DOHH2 (cell line): ENCODE data around the gene DLGAP3.

Source experiments
- H3F3A ChIP-seq: fragments of 200-600 bp; sonication (generic), shearing (Covaris generic); 2 replicates; pipeline ENCODE4 v1.6.0; 2016; ENCODE audit warnings: antibody characterized with exemption, mild to moderate bottlenecking; ENCODE audit not compliant: control insufficient read depth, insufficient read depth
- H3K27ac ChIP-seq: fragments of 200-600 bp; sonication (generic); 2 replicates; pipeline ENCODE4 v1.5.1; 2014; ENCODE audit warnings: low read depth, mild to moderate bottlenecking, low read length, moderate library complexity
- H3K27me3 ChIP-seq: fragments of 200-600 bp; sonication (generic); 2 replicates; pipeline ENCODE4 v1.6.1; 2014; ENCODE audit warnings: mild to moderate bottlenecking, low read length, mixed read lengths; ENCODE audit not compliant: control insufficient read depth
- H3K36me3 ChIP-seq: fragments of 200-600 bp; sonication (generic); 2 replicates; pipeline ENCODE4 v1.6.1; 2014; ENCODE audit warnings: mild to moderate bottlenecking, low read length, moderate library complexity, mixed read lengths; ENCODE audit not compliant: control insufficient read depth
- H3K4me1 ChIP-seq: fragments of 200-600 bp; sonication (generic); 2 replicates; pipeline ENCODE4 v1.6.1; 2014; ENCODE audit warnings: mild to moderate bottlenecking, low read length, mixed read lengths; ENCODE audit not compliant: control insufficient read depth
- H3K4me2 ChIP-seq: fragments of 200-600 bp; sonication (generic); 2 replicates; pipeline ENCODE4 v1.6.0; 2014; ENCODE audit warnings: mild to moderate bottlenecking, low read length, moderate library complexity
- H3K4me3 ChIP-seq: fragments of 200-600 bp; sonication (generic); 2 replicates; pipeline ENCODE4 v1.5.1; 2014; ENCODE audit warnings: mild to moderate bottlenecking, low read length, mixed read lengths
- H3K79me2 ChIP-seq: fragments of 200-600 bp; sonication (generic); 2 replicates; pipeline ENCODE4 v1.6.1; 2014; ENCODE audit warnings: mild to moderate bottlenecking, low read length, mixed read lengths; ENCODE audit not compliant: control insufficient read depth
- H3K9me2 ChIP-seq: fragments of 200-600 bp; sonication (generic); replicated peaks from 2 replicates; pipeline ENCODE4 v1.6.1; 2014; ENCODE audit warnings: mild to moderate bottlenecking, low read length, mixed read lengths; ENCODE audit not compliant: control insufficient read depth
- H3K9me3 ChIP-seq: fragments of 200-600 bp; sonication (generic); 2 replicates; pipeline ENCODE4 v1.6.1; 2014; ENCODE audit warnings: antibody characterized with exemption, low read length, mixed read lengths; ENCODE audit not compliant: control insufficient read depth, insufficient read depth
- H4K20me1 ChIP-seq: fragments of 200-600 bp; sonication (generic); 2 replicates; pipeline ENCODE4 v1.6.0; 2014; ENCODE audit warnings: low read depth, mild to moderate bottlenecking, antibody characterized with exemption, low read length, moderate library complexity; ENCODE audit not compliant: control insufficient read depth, insufficient read depth
- EZH2phosphoT487 ChIP-seq: fragments of 200-600 bp; sonication (generic); IDR thresholded peaks from 2 replicates; pipeline ENCODE4 v1.6.1; 2017; ENCODE audit warnings: borderline replicate concordance, mild to moderate bottlenecking, antibody characterized with exemption, low read length, moderate library complexity, mixed read lengths
- TF ChIP-seq, protein P1 (sequence below): fragments of 200-600 bp; sonication (generic); IDR thresholded peaks from one replicate; pipeline ENCODE4 v1.5.1; 2014; ENCODE audit warnings: antibody characterized with exemption, mild to moderate bottlenecking, low read depth, low read length; ENCODE audit not compliant: poor library complexity, severe bottlenecking

The DLGAP3 gene

GRCh38 chr1:34827341-34827941, 102.0 kb downstream of the DLGAP3 start:
- H3F3A ChIP-seq, result no peaks in the 10 kb centered on the region
- no peaks in the 10 kb centered on the region for H3K27me3 ChIP-seq
- no peaks in the 10 kb centered on the region for H3K36me3 ChIP-seq
- H3K9me3 ChIP-seq, result no peaks in the 10 kb centered on the region
- H3K4me1 ChIP-seq, result no peaks in the 10 kb centered on the region
- no peak overlapping the region for H3K4me2 ChIP-seq
- H3K4me3 ChIP-seq, result no peak overlapping the region
- no peak overlapping the region for H3K27ac ChIP-seq
- H3K9me2 ChIP-seq, result no peaks in the 10 kb centered on the region
- TF ChIP-seq EZH2phosphoT487, result no peak
- TF ChIP-seq, protein P1, sequence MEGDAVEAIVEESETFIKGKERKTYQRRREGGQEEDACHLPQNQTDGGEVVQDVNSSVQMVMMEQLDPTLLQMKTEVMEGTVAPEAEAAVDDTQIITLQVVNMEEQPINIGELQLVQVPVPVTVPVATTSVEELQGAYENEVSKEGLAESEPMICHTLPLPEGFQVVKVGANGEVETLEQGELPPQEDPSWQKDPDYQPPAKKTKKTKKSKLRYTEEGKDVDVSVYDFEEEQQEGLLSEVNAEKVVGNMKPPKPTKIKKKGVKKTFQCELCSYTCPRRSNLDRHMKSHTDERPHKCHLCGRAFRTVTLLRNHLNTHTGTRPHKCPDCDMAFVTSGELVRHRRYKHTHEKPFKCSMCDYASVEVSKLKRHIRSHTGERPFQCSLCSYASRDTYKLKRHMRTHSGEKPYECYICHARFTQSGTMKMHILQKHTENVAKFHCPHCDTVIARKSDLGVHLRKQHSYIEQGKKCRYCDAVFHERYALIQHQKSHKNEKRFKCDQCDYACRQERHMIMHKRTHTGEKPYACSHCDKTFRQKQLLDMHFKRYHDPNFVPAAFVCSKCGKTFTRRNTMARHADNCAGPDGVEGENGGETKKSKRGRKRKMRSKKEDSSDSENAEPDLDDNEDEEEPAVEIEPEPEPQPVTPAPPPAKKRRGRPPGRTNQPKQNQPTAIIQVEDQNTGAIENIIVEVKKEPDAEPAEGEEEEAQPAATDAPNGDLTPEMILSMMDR, result no peak
- no peaks in the 10 kb centered on the region for H4K20me1 ChIP-seq
- no peaks in the 10 kb centered on the region for H3K79me2 ChIP-seq

DNA sequence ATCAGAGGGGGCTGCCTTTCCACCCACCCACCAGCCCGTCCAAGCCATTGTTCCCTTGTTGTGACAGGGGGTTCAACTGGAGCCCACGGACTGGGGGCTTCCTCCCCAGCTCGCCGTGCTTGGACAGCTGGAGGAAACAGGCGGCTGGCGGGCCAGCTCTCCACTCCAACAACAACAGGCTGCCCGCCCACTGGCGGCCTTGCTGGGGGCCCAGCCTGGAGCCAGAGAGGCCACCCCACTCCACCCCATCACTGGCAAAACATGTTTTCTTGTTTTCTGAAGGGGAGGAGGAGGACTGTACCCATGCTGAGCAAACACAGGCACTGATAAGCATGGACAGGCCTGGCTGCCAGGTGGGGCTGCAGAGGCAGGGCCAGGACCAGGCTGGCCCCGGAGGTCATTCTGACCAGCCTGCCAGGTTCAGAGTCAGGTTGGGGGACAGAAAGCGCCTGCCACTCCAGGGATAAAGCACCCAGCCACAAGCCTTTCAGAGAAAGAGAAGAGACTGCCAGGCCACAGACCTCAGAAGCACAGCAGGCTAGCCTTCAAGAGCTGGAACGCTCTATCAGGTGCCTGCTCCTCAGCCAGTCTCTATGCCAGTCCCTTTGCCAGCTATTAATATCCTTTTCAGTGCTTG, 103.9 kb downstream of the DLGAP3 start:
- Histone ChIP-seq H3K36me3 (no peaks in the 10 kb centered on the region), H3K27ac (no peak overlapping the region), H3F3A (no peaks in the 10 kb centered on the region), H3K9me2 (no peaks in the 10 kb centered on the region), H4K20me1 (no peaks in the 10 kb centered on the region), H3K9me3 (no peaks in the 10 kb centered on the region), H3K4me3 (no peak overlapping the region), H3K4me1 (no peaks in the 10 kb centered on the region), H3K79me2 (no peaks in the 10 kb centered on the region), H3K27me3 (no peaks in the 10 kb centered on the region), H3K4me2 (no peak overlapping the region)
- TF ChIP-seq, protein P1, result no peak
- no peak for TF ChIP-seq EZH2phosphoT487

GRCh38 chr1:34824817-34825454, 104.5 kb downstream of the DLGAP3 start:
- H3K4me2 ChIP-seq, result no peak overlapping the region
- no peaks in the 10 kb centered on the region for H3K27me3 ChIP-seq
- H4K20me1 ChIP-seq, result no peaks in the 10 kb centered on the region
- TF ChIP-seq, protein P1, result no peak
- TF ChIP-seq EZH2phosphoT487, result no peak
- H3K36me3 ChIP-seq, result no peaks in the 10 kb centered on the region
- no peaks in the 10 kb centered on the region for H3K4me1 ChIP-seq
- no peaks in the 10 kb centered on the region for H3K9me3 ChIP-seq
- no peak overlapping the region for H3K4me3 ChIP-seq
- no peaks in the 10 kb centered on the region for H3F3A ChIP-seq
- no peaks in the 10 kb centered on the region for H3K79me2 ChIP-seq
- H3K9me2 ChIP-seq, result no peaks in the 10 kb centered on the region
- no peak overlapping the region for H3K27ac ChIP-seq
